Liver (tissue), 3 donors: ENCODE measurements around the gene MYO9B.

ENCODE experiments used
- CTCF ChIP-seq: fragments of 150-350 bp; IDR thresholded peaks from 2 replicates; pipeline ENCODE4 v1.5.1; 2017; ENCODE audit warnings: improper control_type of control experiment, low read depth, low read length; ENCODE audit not compliant: missing input control
- GABPA ChIP-seq, 2 donors: IDR thresholded peaks in 1 of 2; conservative IDR thresholded peaks in 1 of 2; 2 replicates each; pipeline ENCODE4 v1.6.1; 2016; ENCODE audit warnings: antibody characterized with exemption in 2 of 2, mild to moderate bottlenecking in 1 of 2, moderate library complexity in 1 of 2
- MAX ChIP-seq: IDR thresholded peaks from 2 replicates; pipeline ENCODE4 v1.6.1; 2016; ENCODE audit warnings: antibody characterized with exemption
- RAD21 ChIP-seq, 2 donors: IDR thresholded peaks; 2 replicates each; pipeline ENCODE4 v1.6.1; 2016; ENCODE audit warnings: antibody characterized with exemption in 2 of 2, mild to moderate bottlenecking in 2 of 2
- REST ChIP-seq: IDR thresholded peaks from 2 replicates; pipeline ENCODE4 v1.6.1; 2016; ENCODE audit warnings: antibody characterized with exemption, mild to moderate bottlenecking
- SP1 ChIP-seq: IDR thresholded peaks from 2 replicates; pipeline ENCODE4 v1.6.1; 2018; ENCODE audit warnings: antibody characterized with exemption, mild to moderate bottlenecking
- ZBTB33 ChIP-seq: IDR thresholded peaks from 2 replicates; pipeline ENCODE4 v1.6.1; 2016; ENCODE audit warnings: antibody characterized with exemption
- donor health status: healthy.
- donor health status: healthy.

GRCh38 chr19:17156947-17157302 is 81.3 kb downstream of the MYO9B start:
- TF ChIP-seq MAX (no peak), CTCF (no peak), REST (no peak), GABPA (IDR thresholded peaks at IDR 0.05 in 1 of 2, conservative IDR thresholded peaks at IDR 0.05 in 1 of 2) (no peak), SP1 (no peak), ZBTB33 (no peak), RAD21 (IDR thresholded peaks at IDR 0.05) (no peak)
